ENCODE data around the gene CATSPERZ. TPM values are rescaled to one million over a fixed set of nuclear protein-coding genes. Genes with fewer than 3 reads are reported as not detected.

The CATSPERZ gene
- total and polyA plus RNA-seq, 2 of the 8 experiments (the other 6 are each of a cell fraction or from before 2014, with no cell fraction given): 0.77 TPM; not detected in 1

GRCh38 chr11:64278576-64279190 is 21.5 kb upstream of the CATSPERZ start:
- Histone ChIP-seq H4K91ac (replicated peaks; ENCODE audit: insufficient read length, low read length) (no peak overlapping the region), H2BK12ac (ENCODE audit: low read depth, low read length) (no peak overlapping the region), H3K4me3 (ENCODE audit: extremely low read depth in 1 of 4, insufficient read depth in 2 of 4, low read depth in 3 of 4, low read length in 4 of 4) (no peak overlapping the region), H3K9ac (replicated peaks in 1 of 4; ENCODE audit: extremely low read depth in 1 of 4, low read depth in 3 of 4, low read length in 3 of 4) (no peak overlapping the region), H3K56ac (replicated peaks; ENCODE audit: insufficient read length, low read depth, low read length) (no peak overlapping the region), H3K27me3 (replicated peaks in 1 of 4; ENCODE audit: control insufficient read depth in 3 of 4, extremely low read depth in 1 of 4, insufficient read depth in 3 of 4, low read length in 3 of 4) (no peaks in the 10 kb centered on the region), H3K14ac (ENCODE audit: insufficient read length) (no peak overlapping the region), H4K20me1 (replicated peaks in 1 of 2; ENCODE audit: control insufficient read depth in 1 of 2, insufficient read depth in 2 of 2, low read length in 2 of 2) (no peaks in the 10 kb centered on the region), H4K8ac (ENCODE audit: extremely low read depth, insufficient read depth, low read length) (no peak overlapping the region), H2AK5ac (ENCODE audit: low read depth, low read length) (no peak overlapping the region), H2BK5ac (ENCODE audit: low read depth, low read length) (no peak overlapping the region), H3K4me1 (replicated peaks in 1 of 4; ENCODE audit: control insufficient read depth in 3 of 4, insufficient read depth in 4 of 4, low read length in 3 of 4) (peaks cover 0 to 5% (median under 1%) of the 10 kb centered on the region in 4 experiments; a peak in 1 of 7 replicates), H3K79me2 (ENCODE audit: control insufficient read depth in 1 of 2, insufficient read depth in 2 of 2, low read length in 2 of 2) (no peaks in the 10 kb centered on the region), H2BK120ac (replicated peaks; ENCODE audit: low read depth, low read length) (no peak overlapping the region), H3K23me2 (ENCODE audit: low read depth, low read length) (no peaks in the 10 kb centered on the region), H3K36me3 (ENCODE audit: control insufficient read depth in 2 of 4, insufficient read depth in 4 of 4, low read length in 3 of 4) (no peaks in the 10 kb centered on the region; a peak in 1 of 8 replicates), H3K4me2 (ENCODE audit: insufficient read depth in 1 of 2, low read depth in 2 of 2, low read length in 2 of 2) (no peak overlapping the region), H3K9me3 (ENCODE audit: insufficient read depth in 2 of 2, low read depth in 1 of 2, low read length in 1 of 2) (no peaks in the 10 kb centered on the region), H3K27ac (ENCODE audit: low read depth, low read length) (no peak overlapping the region), H4K5ac (ENCODE audit: insufficient read length, low read depth, low read length) (no peak overlapping the region), H3K79me1 (ENCODE audit: low read depth, low read length) (no peaks in the 10 kb centered on the region; the same call in 1 of the 2 replicates), H3K18ac (ENCODE audit: extremely low read depth, low read length) (no peak overlapping the region), H2BK15ac (ENCODE audit: low read length) (no peak overlapping the region), H2AFZ (ENCODE audit: low read length) (no peak overlapping the region), H3K4ac (replicated peaks; ENCODE audit: insufficient read length, low read depth, low read length) (no peak overlapping the region), H2BK20ac (ENCODE audit: low read length) (no peak overlapping the region), H3K23ac (ENCODE audit: insufficient read length) (no peak overlapping the region)
- FAIRE-seq (no peak), DNase-seq (ENCODE audit: low read depth in 1 of 2, low spot score in 2 of 2) (no peak)
- TF ChIP-seq BCL11A (IDR thresholded peaks at IDR 0.05; ENCODE audit: low read depth in 2 of 2, low read length in 2 of 2) (no peak), PHF8 (conservative IDR thresholded peaks at IDR 0.05; ENCODE audit: low read depth, low read length) (no peak), USF2 (IDR thresholded peaks at IDR 0.05; ENCODE audit: low read length) (no peak)
- TF ChIP-seq, protein P1, sequence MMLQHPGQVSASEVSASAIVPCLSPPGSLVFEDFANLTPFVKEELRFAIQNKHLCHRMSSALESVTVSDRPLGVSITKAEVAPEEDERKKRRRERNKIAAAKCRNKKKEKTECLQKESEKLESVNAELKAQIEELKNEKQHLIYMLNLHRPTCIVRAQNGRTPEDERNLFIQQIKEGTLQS (IDR thresholded peaks at IDR 0.05; ENCODE audit: insufficient read depth, low read depth, low read length): no peak
- 94% methylated on average over 8 of the region's 8 CpGs; no CpG with 5 or more reads in 1 of the 2 experiments for WGBS, 2 experiments (ENCODE audit: extremely low coverage in 1 of 2, insufficient coverage in 1 of 2, insufficient read length in 1 of 2, insufficient replicate concordance in 2 of 2, low coverage in 1 of 2, low lambda C conversion rate in 2 of 2, missing lambda C conversion rate in 1 of 2)
- ChIA-PET POLR2A (ENCODE audit: partially characterized antibody) (interaction anchor here (0.6 to 9.5 kb wide), 6 partner anchors 9 to 33 kb away, joined by 3 to 79 read pairs (median 4); partner anchors contain the start of gene PLCB3), CTCF (ENCODE audit: partially characterized antibody) (interaction anchor here (0.7 to 13.7 kb wide), 9 partner anchors 9 to 78 kb away, joined by 3 to 168 read pairs (median 5); partner anchors contain the start of genes CATSPERZ, ESRRA and FERMT3)
